Fibroblast of mammary gland (primary cell): Measurements from ENCODE around the gene TOMT.
"Not testable (repeated sequence)": the region's sequence is repeated elsewhere in the genome, so short reads cannot be mapped to it uniquely, and the experiment has no call there.

Experiments
- DNase-seq: peaks from one replicate; pipeline ENCODE4 v3.0.0-alpha.2; 2010; ENCODE audit warnings: low read depth
- H3K4me3 ChIP-seq: 2 replicates; pipeline ENCODE4 v1.5.1; 2011; ENCODE audit warnings: low read depth, mild to moderate bottlenecking, low read length, moderate library complexity; ENCODE audit not compliant: control insufficient read depth
- TF ChIP-seq, protein P1 (sequence below): conservative IDR thresholded peaks from 2 replicates; pipeline ENCODE4 v1.5.1; 2011; ENCODE audit warnings: low read depth, low read length, inconsistent platforms; ENCODE audit not compliant: control insufficient read depth, insufficient read depth

TOMT gene

DNA sequence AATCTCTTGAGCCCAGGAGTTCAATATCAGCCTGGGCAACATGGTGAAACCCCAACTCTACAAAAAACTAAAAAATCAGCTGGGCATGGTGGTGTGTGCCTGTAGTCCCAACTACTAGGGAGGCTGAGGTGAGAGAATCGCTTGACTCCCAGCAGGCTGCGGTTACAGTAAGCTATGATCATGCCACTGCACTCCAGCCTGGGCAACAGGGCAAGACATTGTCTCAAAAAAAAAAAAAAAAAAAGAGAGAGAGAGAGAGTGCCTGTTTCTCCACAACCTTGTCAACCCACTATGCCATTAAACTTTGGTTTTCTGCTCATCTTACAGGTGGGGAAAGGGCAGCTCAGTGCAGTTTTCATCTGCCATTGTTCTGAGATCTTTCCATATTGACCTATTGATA, 34.9 kb downstream of the TOMT start:
- TF ChIP-seq, protein P1, sequence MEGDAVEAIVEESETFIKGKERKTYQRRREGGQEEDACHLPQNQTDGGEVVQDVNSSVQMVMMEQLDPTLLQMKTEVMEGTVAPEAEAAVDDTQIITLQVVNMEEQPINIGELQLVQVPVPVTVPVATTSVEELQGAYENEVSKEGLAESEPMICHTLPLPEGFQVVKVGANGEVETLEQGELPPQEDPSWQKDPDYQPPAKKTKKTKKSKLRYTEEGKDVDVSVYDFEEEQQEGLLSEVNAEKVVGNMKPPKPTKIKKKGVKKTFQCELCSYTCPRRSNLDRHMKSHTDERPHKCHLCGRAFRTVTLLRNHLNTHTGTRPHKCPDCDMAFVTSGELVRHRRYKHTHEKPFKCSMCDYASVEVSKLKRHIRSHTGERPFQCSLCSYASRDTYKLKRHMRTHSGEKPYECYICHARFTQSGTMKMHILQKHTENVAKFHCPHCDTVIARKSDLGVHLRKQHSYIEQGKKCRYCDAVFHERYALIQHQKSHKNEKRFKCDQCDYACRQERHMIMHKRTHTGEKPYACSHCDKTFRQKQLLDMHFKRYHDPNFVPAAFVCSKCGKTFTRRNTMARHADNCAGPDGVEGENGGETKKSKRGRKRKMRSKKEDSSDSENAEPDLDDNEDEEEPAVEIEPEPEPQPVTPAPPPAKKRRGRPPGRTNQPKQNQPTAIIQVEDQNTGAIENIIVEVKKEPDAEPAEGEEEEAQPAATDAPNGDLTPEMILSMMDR = no peak
- no peak overlapping the region for H3K4me3 ChIP-seq
- no peak for DNase-seq

DNA sequence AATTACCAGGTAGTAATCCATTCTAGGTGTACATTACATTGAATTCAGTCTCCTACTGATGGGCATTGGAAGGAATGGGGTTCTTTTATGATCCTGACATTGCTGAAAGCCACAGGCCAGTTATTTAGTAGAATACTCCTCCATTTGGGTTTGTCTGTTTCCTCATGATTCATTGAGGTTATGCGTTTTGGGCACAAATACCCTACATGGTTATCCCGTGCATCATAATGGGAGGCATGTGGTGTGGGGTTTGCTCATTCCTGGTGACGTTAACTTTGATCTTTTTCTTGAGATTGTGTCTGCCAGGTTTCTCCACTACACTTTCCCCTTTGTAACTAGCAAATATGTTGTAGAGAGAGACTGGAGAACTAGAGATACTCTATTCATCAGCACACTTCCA, 35.3 kb downstream of the TOMT start:
- no peak overlapping the region for H3K4me3 ChIP-seq
- DNase-seq = peak; percentile 94
- TF ChIP-seq, protein P1 = no peak

DNA sequence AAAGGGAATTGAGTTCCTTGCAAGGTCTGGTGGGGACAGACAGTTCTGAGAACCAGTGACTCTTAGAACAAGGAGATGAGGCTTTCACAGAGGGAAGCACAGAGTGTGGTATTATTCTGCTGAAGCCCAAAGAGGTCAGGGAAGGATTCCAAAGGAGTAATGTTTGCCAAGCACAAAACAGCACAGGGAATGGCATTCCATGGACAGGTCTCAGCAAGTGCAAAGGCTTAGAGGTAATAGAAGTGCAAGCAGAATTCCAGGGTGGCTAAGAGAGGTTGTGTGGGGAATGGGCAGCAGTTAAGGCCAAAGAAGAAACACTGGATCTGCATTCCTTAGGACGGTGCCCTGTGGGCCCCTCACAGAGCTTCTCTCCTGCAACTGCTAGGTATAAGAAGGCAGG, 36.4 kb downstream of the TOMT start:
- DNase-seq, H3K4me3 ChIP-seq: not testable (repeated sequence)

DNA sequence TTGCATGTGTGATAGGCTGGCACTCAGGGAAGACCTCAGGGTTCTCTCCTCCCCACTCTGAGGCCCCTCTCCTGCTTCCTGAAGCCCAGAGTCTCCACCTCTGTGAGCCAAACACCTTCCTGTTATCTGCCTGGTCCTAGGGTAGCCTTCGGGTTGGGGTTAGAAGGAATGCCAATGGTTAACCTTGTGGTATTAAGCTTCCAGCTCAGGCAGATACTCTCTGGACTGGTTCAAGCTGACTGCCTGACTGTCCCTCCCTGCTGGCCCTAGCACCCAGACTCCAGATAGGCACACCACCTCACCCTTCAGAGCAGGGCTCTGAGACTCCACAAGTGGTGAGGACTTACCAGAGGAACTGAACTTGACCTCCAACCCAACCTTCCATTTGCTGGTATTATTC, 36.8 kb downstream of the TOMT start:
- not testable (repeated sequence) for DNase-seq, H3K4me3 ChIP-seq

DNA sequence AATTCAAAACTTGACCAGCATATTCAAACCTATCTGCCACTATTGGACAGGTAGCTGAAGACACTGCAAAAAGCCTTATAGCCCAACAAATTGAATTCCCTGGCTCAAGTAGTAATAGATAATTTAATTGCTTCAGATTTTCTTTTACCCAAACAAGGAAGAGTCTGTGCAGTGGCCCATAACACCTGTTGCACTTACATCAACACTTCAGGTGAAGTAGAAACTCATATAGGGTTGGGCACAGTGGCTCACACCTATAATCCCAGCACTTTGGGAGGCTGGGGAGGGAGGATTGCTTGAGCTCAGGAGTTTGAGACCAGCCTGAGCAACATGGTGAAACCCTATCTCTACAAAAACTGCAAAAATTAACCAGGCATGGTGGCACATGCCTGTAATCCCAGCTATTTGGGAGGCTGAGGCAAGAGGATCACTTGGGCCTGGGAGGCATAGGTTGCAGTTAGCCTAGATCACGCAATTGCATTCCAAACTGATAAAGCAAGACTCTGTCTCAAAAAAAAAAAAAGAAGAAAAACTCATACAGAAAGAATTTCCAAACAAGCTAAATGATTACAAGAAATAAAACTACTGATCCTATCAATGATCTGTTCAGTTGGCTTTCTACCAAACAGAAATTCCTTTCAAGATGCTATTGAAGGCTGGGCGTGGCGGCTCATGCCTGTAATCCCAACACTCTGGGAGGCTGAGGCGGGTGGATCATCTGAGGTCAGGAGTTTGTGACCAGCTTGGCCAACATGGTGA, 39.3 kb downstream of the TOMT start:
- H3K4me3 ChIP-seq = no peak overlapping the region
- TF ChIP-seq, protein P1 = no peak
- peak; percentile 74 for DNase-seq

DNA sequence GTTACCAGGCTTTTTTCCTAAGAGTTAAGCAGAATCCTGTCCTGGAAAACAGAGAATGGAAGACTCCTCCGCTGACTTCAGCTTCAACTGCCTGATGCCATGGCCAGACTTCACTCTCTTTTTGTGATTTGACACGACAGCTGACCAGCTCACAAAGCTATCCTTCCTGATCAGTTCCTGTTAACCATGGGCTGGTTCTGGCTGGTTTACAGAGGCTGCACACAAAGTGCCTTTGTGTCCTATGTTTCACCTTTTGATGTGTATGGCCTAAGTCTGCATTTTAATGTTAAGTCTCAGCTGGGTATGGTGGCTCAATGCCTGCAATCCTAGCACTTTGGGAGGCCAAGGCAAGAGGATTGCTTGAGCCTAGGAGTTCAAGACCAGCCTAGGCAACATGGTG, 40.9 kb downstream of the TOMT start:
- DNase-seq = no peak
- TF ChIP-seq, protein P1 = no peak
- H3K4me3 ChIP-seq = no peak overlapping the region

DNA sequence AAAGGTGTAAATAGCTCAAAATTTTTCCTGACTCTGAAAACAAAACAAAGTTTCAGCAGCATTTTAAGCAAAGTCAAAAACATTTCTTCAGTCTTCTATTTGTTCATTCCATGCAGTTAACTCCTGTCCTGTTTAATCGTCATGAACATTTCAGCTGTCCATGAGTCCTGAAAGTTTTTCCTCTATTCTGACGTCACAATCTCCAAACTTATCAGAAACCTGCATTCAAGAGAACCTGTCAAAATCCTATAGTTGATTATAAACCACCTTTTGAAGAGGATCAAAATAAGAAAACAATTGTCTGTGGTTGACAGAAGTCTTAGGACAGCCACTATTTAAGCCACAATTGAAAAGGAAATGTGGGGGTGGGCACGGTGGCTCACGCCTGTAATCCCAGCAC, 45.2 kb downstream of the TOMT start:
- TF ChIP-seq, protein P1 = no peak
- DNase-seq = no peak
- H3K4me3 ChIP-seq = no peak overlapping the region

DNA sequence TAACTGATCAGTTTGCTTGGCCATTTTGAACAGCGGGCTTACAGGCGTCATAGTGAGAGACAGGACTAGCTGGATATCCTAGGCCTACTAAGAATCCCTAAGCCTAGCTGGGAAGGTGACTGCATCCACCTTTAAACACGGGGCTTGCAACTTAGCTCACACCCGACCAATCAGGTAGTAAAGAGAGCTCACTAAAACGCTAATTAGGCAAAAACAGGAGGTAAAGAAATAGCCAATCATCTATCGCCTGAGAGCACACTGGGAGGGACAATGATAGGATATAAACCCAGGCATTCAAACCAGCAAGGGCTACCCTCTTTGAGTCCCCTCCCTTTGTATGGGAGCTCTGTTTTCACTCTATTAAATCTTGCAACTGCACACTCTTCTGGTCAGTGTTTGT, 48.1 kb downstream of the TOMT start:
- not testable (repeated sequence) for H3K4me3 ChIP-seq, DNase-seq
